K562 (cell line): Measurements from ENCODE around the gene RNF41. TPM values are rescaled to one million over a fixed set of nuclear protein-coding genes. Genes with fewer than 3 reads are reported as not detected.

ENCODE experiments used
- ATAC-seq: fragments of 200-7000 bp; cut with Tn5 transposase; 3 replicates; pipeline ENCODE4 v1.9.1; 2020; ENCODE audit warnings: moderate library complexity
- Bru-seq: library from RNA; stranded (reverse); fragments of 400-500 nt; gene quantifications from one replicate; lab custom pipeline; 2021; lab: Mats Ljungman, UMichigan
- BruChase-seq, 2 experiments: library from RNA; stranded (reverse); fragments of 400-500 nt; gene quantifications; one replicate each; lab custom pipeline; 2021; lab: Mats Ljungman, UMichigan
- BruUV-seq: library from RNA; stranded (reverse); fragments of 400-500 nt; replicated peaks from 2 replicates; lab custom pipeline; 2021; lab: Mats Ljungman, UMichigan
- CTCF ChIA-PET: fragments of 300-600 bp; formaldehyde crosslinking; extraction: SDS; loops from one replicate; lab custom pipeline; 2021; ENCODE audit warnings: low intra/inter-chr PET ratio; lab: Yijun Ruan, JAX
- POLR2A ChIA-PET: fragments of 300-600, 350-650 bp; sonication (Branson Sonifier 250); formaldehyde crosslinking; extraction: SDS; loops from one replicate; lab custom pipeline; 2021; ENCODE audit warnings: antibody characterized with exemption, inconsistent platforms; lab: Yijun Ruan, JAX
- DNase-seq, 4 experiments: peaks; one replicate each; pipeline versions ENCODE4 v3.0.0 to v3.0.0-alpha.2; 2011 to 2018; ENCODE audit warnings: low spot score in 3 of 4, mixed read lengths in 3 of 4; ENCODE audit errors: extremely low read depth in 1 of 4
- FAIRE-seq: peaks from 2 replicates; lab custom pipeline; 2011; peaks lifted over from hg19 to GRCh38; lab: Jason Lieb, UNC
- H2AFZ ChIP-seq: 2 replicates; pipeline ENCODE4 v1.6.0; 2011; ENCODE audit warnings: low read depth, low read length, control low read depth, inconsistent platforms
- H3K27ac ChIP-seq: fragments of 200-600 bp; 3 replicates; pipeline ENCODE4 v1.8.0; 2011; ENCODE audit warnings: low read depth, mild to moderate bottlenecking, control low read depth, inconsistent platforms, low read length, moderate library complexity, mixed read lengths; ENCODE audit errors: extremely low read depth
- H3K27me3 ChIP-seq, 2 experiments: fragments of 300-600 bp in 1 of 2; 2 replicates in 1 of 2; 3 replicates in 1 of 2; pipeline versions ENCODE4 v1.6.0 to v1.8.0; 2011; ENCODE audit warnings: inconsistent platforms in 2 of 2, low read length in 2 of 2, mild to moderate bottlenecking in 1 of 2, mixed read lengths in 1 of 2, moderate library complexity in 1 of 2; ENCODE audit not compliant: control insufficient read depth in 2 of 2, insufficient read depth in 2 of 2
- H3K36me3 ChIP-seq: fragments of 300-600 bp; 3 replicates; pipeline ENCODE4 v1.8.0; 2011; ENCODE audit warnings: mild to moderate bottlenecking, low read length, inconsistent platforms; ENCODE audit not compliant: control insufficient read depth, insufficient read depth
- H3K4me1 ChIP-seq, 2 experiments: fragments of 200-600 bp in 1 of 2; replicated peaks in 1 of 2; 2 replicates in 1 of 2; 3 replicates in 1 of 2; pipeline versions ENCODE4 v1.5.1 to v1.8.0; 2011; ENCODE audit warnings: inconsistent platforms in 2 of 2, low read length in 2 of 2, mild to moderate bottlenecking in 1 of 2, mixed read lengths in 1 of 2, moderate library complexity in 1 of 2; ENCODE audit not compliant: control insufficient read depth in 2 of 2, insufficient read depth in 2 of 2
- H3K4me2 ChIP-seq: 2 replicates; pipeline ENCODE4 v1.6.1; 2011; ENCODE audit warnings: low read length, control low read depth, inconsistent platforms, mixed read lengths; ENCODE audit not compliant: insufficient read depth
- H3K4me3 ChIP-seq: fragments of 200-600 bp; sonication (generic), shearing (Covaris generic); 2 replicates; pipeline ENCODE4 v1.5.1; 2016; ENCODE audit warnings: control low read depth, inconsistent platforms
- H3K79me2 ChIP-seq: fragments of 200-600 bp; 3 replicates; pipeline ENCODE4 v1.8.0; 2011; ENCODE audit warnings: low read length, inconsistent platforms; ENCODE audit not compliant: control insufficient read depth, insufficient read depth
- H3K9ac ChIP-seq, 2 experiments: 2 replicates each; pipeline versions ENCODE4 v1.6.0 to v1.6.1; 2011; ENCODE audit warnings: low read depth in 2 of 2, low read length in 2 of 2, control low read depth in 1 of 2, inconsistent platforms in 1 of 2, mild to moderate bottlenecking in 1 of 2, mixed read lengths in 1 of 2; ENCODE audit not compliant: insufficient read depth in 1 of 2
- H3K9me1 ChIP-seq: one replicate; pipeline ENCODE4 v1.6.0; 2011; ENCODE audit warnings: inconsistent platforms, mild to moderate bottlenecking, low read length, moderate library complexity; ENCODE audit not compliant: control insufficient read depth, insufficient read depth
- H3K9me3 ChIP-seq: replicated peaks from 2 replicates; pipeline ENCODE4 v1.5.1; 2011; ENCODE audit warnings: low read depth, low read length, inconsistent platforms; ENCODE audit not compliant: control insufficient read depth, insufficient read depth
- H4K20me1 ChIP-seq: replicated peaks from 2 replicates; pipeline ENCODE4 v1.6.1; 2011; ENCODE audit warnings: low read length, inconsistent platforms, mixed read lengths; ENCODE audit not compliant: control insufficient read depth, insufficient read depth
- CREB3L1 ChIP-seq: fragments of 450-650 bp; IDR thresholded peaks from 2 replicates; pipeline ENCODE4 v1.6.1; 2014; ENCODE audit warnings: low read depth, mild to moderate bottlenecking, moderate library complexity, borderline replicate concordance
- E2F1 ChIP-seq: sonication (generic); formaldehyde crosslinking; IDR thresholded peaks from 2 replicates; pipeline ENCODE4 v1.8.1; 2023; ENCODE audit warnings: mild to moderate bottlenecking, missing genetic modification reagents, moderate library complexity
- ESRRA ChIP-seq: fragments of 450-650 bp; IDR thresholded peaks from 2 replicates; pipeline ENCODE4 v1.6.1; 2014; ENCODE audit warnings: low read depth, mild to moderate bottlenecking, moderate library complexity, borderline replicate concordance
- OTX1 ChIP-seq: fragments of 450-650 bp; formaldehyde crosslinking; IDR thresholded peaks from 2 replicates; pipeline ENCODE4 v1.4.0; 2022; ENCODE audit warnings: mild to moderate bottlenecking
- RFX1 ChIP-seq: fragments of 450-650 bp; IDR thresholded peaks from 2 replicates; pipeline ENCODE4 v1.6.1; 2016; ENCODE audit warnings: mild to moderate bottlenecking, moderate library complexity
- USF1 ChIP-seq: sonication (generic); formaldehyde crosslinking; IDR thresholded peaks from 2 replicates; pipeline ENCODE4 v1.9.0; 2022; ENCODE audit warnings: mild to moderate bottlenecking, missing genetic modification reagents
- ZNF232 ChIP-seq: sonication (generic); formaldehyde crosslinking; IDR thresholded peaks from 2 replicates; pipeline ENCODE4 v1.8.0; 2022; ENCODE audit warnings: mild to moderate bottlenecking, missing genetic modification reagents
- ZNF282 ChIP-seq: sonication (generic); formaldehyde crosslinking; IDR thresholded peaks from 2 replicates; pipeline ENCODE4 v1.8.1; 2023; ENCODE audit warnings: missing genetic modification reagents
- ZNF431 ChIP-seq: sonication (generic); formaldehyde crosslinking; IDR thresholded peaks from 2 replicates; pipeline ENCODE4 v1.8.0; 2022; ENCODE audit warnings: mild to moderate bottlenecking, missing genetic modification reagents
- ZNF766 ChIP-seq: fragments of 200-800 bp; sonication (Bioruptor generic); conservative IDR thresholded peaks from 2 replicates; pipeline ENCODE4 v1.6.1; 2016; ENCODE audit warnings: missing genetic modification characterization, missing compliant biosample characterization
- ZSCAN29 ChIP-seq: fragments of 450-650 bp; IDR thresholded peaks from 2 replicates; pipeline ENCODE4 v1.6.1; 2017
- WGBS: fragments of 100-300 bp; shearing (Covaris generic); methylation state at CpG from one replicate; pipeline ENCODE4 v1.1.6; 2016; ENCODE audit warnings: low coverage, mixed read lengths; ENCODE audit not compliant: insufficient coverage; ENCODE audit errors: missing lambda C conversion rate; 5-methylcytosine and 5-hydroxymethylcytosine counted together
- in situ Hi-C: fragments of 300-500 bp; cut with MboI; formaldehyde crosslinking; loops from 4 replicates; pipeline ENCODE4 v1.15.0; 2018; ENCODE audit warnings: inconsistent platforms, mixed read lengths
- intact Hi-C: fragments of 100-400 bp; cut with micrococcal nuclease; formaldehyde crosslinking; loops from 2 replicates; pipeline ENCODE4 v1.14.2; 2022
- long read RNA-seq, 3 experiments: library from polyadenylated mRNA in 2 of 3; library from RNA in 1 of 3; unstranded in 2 of 3; stranded (forward) in 1 of 3; transcript quantifications; one replicate each; pipeline ENCODE4 v2.0.0, GENCODE V29; 2019 to 2022
- polyA minus RNA-seq, 3 experiments: library from RNA; depleted of rRNA, polyadenylated mRNA; stranded (reverse); fragments of >200 nt; gene quantifications; 2 replicates each; pipeline ENCODE4 v1.2.3, GENCODE V29; 2011
- polyA plus RNA-seq, 8 experiments: library from polyadenylated mRNA; depleted of rRNA in 4 of 8; stranded (reverse) in 5 of 8; unstranded in 3 of 8; fragments of >200 nt; fragmentation: Nextera tagmentation in 2 of 8; fragmentation: Illumina TruSeq in 1 of 8; extraction: Ambion mirVana in 2 of 8; extraction: Trizol in 1 of 8; gene quantifications; 2 replicates each; pipeline versions ENCODE4 v1.2.1 to v1.2.3, GENCODE V29; 2011 to 2014; ENCODE audit warnings: inconsistent platforms in 1 of 8, missing spikeins in 1 of 8
- total RNA-seq, 7 experiments: library from RNA; depleted of rRNA in 6 of 7; stranded (reverse); fragments of >200 nt in 6 of 7; fragmentation: Illumina TruSeq in 2 of 7; extraction: Trizol in 2 of 7; gene quantifications; 2 replicates each; pipeline versions ENCODE4 v1.2.1 to v1.2.3, GENCODE V29; 2011 to 2021; ENCODE audit warnings: low replicate concordance in 1 of 7

RNF41 gene
- 38.1 and 80.4 TPM in 2 replicates for total RNA-seq (2011; cell fraction: chromatin; rRNA removed; ENCODE audit: low replicate concordance)
- total RNA-seq (2011; cell fraction: nucleolus; rRNA removed): 46.2 and 48.2 TPM in 2 replicates
- total RNA-seq (2011; cell fraction: nucleoplasm; rRNA removed): 35.6 and 42.0 TPM in 2 replicates
- total RNA-seq (2014; rRNA removed): 28.7 and 39.7 TPM in 2 replicates
- 32.2 and 33.8 TPM in 2 replicates for total RNA-seq (2014; rRNA removed; fragmentation: Illumina TruSeq; extraction: Trizol)
- 28.2 and 29.0 TPM in 2 replicates for total RNA-seq (2015; rRNA removed; fragmentation: Illumina TruSeq; extraction: Trizol)
- total RNA-seq (2021): 37.1 and 40.6 TPM in 2 replicates
- polyA plus RNA-seq (2011; rRNA removed): 45.4 and 63.8 TPM in 2 replicates
- polyA plus RNA-seq (2011; cell fraction: cytosol; rRNA removed): 85.1 and 97.2 TPM in 2 replicates
- 35.0 and 44.2 TPM in 2 replicates for polyA plus RNA-seq (2011; cell fraction: nucleus; rRNA removed)
- polyA plus RNA-seq (2012): 22.7 and 44.3 TPM in 2 replicates
- polyA plus RNA-seq (2014; fragmentation: Illumina TruSeq; extraction: Trizol): 46.8 and 53.2 TPM in 2 replicates
- 10 to 100 TPM; 29.7 to 30.0 TPM for polyA plus RNA-seq (2014; fragmentation: Nextera tagmentation; extraction: Ambion mirVana)
- polyA plus RNA-seq (2014; rRNA removed): 36.0 and 39.3 TPM in 2 replicates
- 94.3 and 95.6 TPM in 2 replicates for polyA minus RNA-seq (2011; rRNA and poly(A)+ RNA removed)
- polyA minus RNA-seq (2011; cell fraction: cytosol; rRNA and poly(A)+ RNA removed): 44.2 and 59.1 TPM in 2 replicates
- polyA minus RNA-seq (2011; cell fraction: nucleus; rRNA and poly(A)+ RNA removed): 19.4 and 38.8 TPM in 2 replicates
- percentile 65 among the genes with signal in this experiment for Bru-seq, nascent RNA
- percentile 72 among the genes with signal in this experiment for BruChase-seq, experiment 1, labeled RNA remaining after a 2-hour chase
- BruChase-seq, experiment 2, labeled RNA remaining after a 6-hour chase: percentile 75 among the genes with signal in this experiment
- long read RNA-seq, experiment 1, full-length matches to known transcripts: 50 of 83 reads
- long read RNA-seq, experiment 1, partial matches to known transcripts: 9 of 83 reads
- long read RNA-seq, experiment 1, other reads (novel, unspliced or antisense): 24 of 83 reads
- long read RNA-seq, experiment 2, full-length matches to known transcripts: 15 of 39 reads
- long read RNA-seq, experiment 2, partial matches to known transcripts: 10 of 39 reads
- long read RNA-seq, experiment 2, other reads (novel, unspliced or antisense): 14 of 39 reads
- long read RNA-seq, experiment 3, full-length matches to known transcripts: 20 of 30 reads
- long read RNA-seq, experiment 3, partial matches to known transcripts: 8 of 30 reads
- long read RNA-seq, experiment 3, other reads (novel, unspliced or antisense): 2 of 30 reads

- Histone ChIP-seq H3K4me3 (peak within 1 kb of the TSS; percentile 90), H3K9me1 (no peaks in the 10 kb centered on the region), H3K9ac (peak within 1 kb of the TSS; percentile 85 to 97), H3K79me2 (peaks cover 47% of the 10 kb centered on the region), H3K27ac (peak within 1 kb of the TSS; percentile 93), H3K4me2 (peak within 1 kb of the TSS; percentile 96), H4K20me1 (no peaks in the 10 kb centered on the region), H3K4me1 (peaks cover 20 to 31% of the 10 kb centered on the region in 2 experiments; a peak in 4 of 5 replicates), H3K9me3 (no peaks in the 10 kb centered on the region), H2AFZ (peak within 1 kb of the TSS; percentile 96), H3K36me3 (peaks cover 4% of the 10 kb centered on the region; the same call in 2 of the 3 replicates), H3K27me3 (no peaks in the 10 kb centered on the region)
- DNase-seq (peak; percentile 94 to 97 (median 95)), FAIRE-seq (peak; percentile 97), ATAC-seq (peak; percentile 87)
- POLR2A ChIA-PET: interaction anchor here (0.5 to 3.4 kb wide), 32 partner anchors 9 to 1993 kb away, joined by 3 to 68 read pairs (median 5); partner anchors contain the start of genes COQ10A, CS, ESYT1 and MYL6
- intact Hi-C loops: loop anchor here (10.0 kb wide), 1 partner anchor 177 kb away; the partner anchor contains the start of gene RPS26
- CTCF ChIA-PET: interaction anchor here (1.1 to 1.4 kb wide), 2 partner anchors 29 to 32 kb away, joined by 3 to 5 read pairs; partner anchors contain the start of gene SMARCC2
- in situ Hi-C loops: no loop called here
- WGBS: 1% methylated on average over 38 of the region's 42 CpGs
- BruUV-seq: TSS peak; percentile 82
- TF ChIP-seq ZNF232 (CRISPR knock-in tag) (0 out of 2 replicates have a peak, but pooled peaks have one; percentile 57), ZNF431 (CRISPR knock-in tag) (0 out of 2 replicates have a peak, but pooled peaks have one; percentile 19), ZNF766 (CRISPR knock-in tag) (peak; percentile 67; the same call in 1 of the 2 replicates), E2F1 (0 out of 2 replicates have a peak, but pooled peaks have one; percentile 53), USF1 (CRISPR knock-in tag) (peak; percentile 30; the same call in 1 of the 2 replicates), ZNF282 (no peak), OTX1 (CRISPR knock-in tag) (no peak), ESRRA (peak; percentile 56; the same call in 1 of the 2 replicates), CREB3L1 (peak; percentile 82), RFX1 (peak; percentile 87), ZSCAN29 (peak; percentile 95)
Observed at GRCh38 chr12:56221757-56222530, at the start of gene RNF41. Gene RNF41, minus strand, starts transcription at chr12:56221922. Its CDS starts 7,875 bp downstream, at chr12:56214047.
